ENCODE data around the gene OR13G1. TPM values are rescaled to one million over a fixed set of nuclear protein-coding genes. Genes with fewer than 3 reads are reported as not detected.

Gene OR13G1
- total RNA-seq, 5 donors from 2014 or later (not counting 1 experiment from before 2014, with no cell fraction given), result not detected

- Mint-ChIP-seq H3K9me3 (peaks cover 0 to 7% (median 4%) of the 10 kb centered on the region in 3 donors), H3K27ac (no peak overlapping the region), H3K36me3 (no peaks in the 10 kb centered on the region), H3K4me1 (peaks cover 0 to 11% (median 0%) of the 10 kb centered on the region in 3 donors), H3K27me3 (peaks cover 30 to 64% of the 10 kb centered on the region in 2 donors), H3K4me3 (peak overlapping the region in 1 of 3 donors; percentile 70)
- H3K9me3 ChIP-seq, result no peaks in the 10 kb centered on the region
- ChIA-PET POLR2A (no interaction called here), CTCF (interaction anchor here in 1 of 2 donors (0.6 kb wide), 1 partner anchor 1110 kb away, joined by 3 read pairs; no protein-coding TSS in a partner anchor)
- H3K27ac ChIP-seq (ENCODE audit: low read length), result no peak overlapping the region
- H3K36me3 ChIP-seq (ENCODE audit: control insufficient read depth in 2 of 2, extremely low read depth in 1 of 2, insufficient read depth in 1 of 2, low read length in 1 of 2), result no peaks in the 10 kb centered on the region
- DNase-seq, result peak in 23 of 35 experiments; percentile 2 to 47 (median 15)
- peaks cover 0 to 25% of the 10 kb centered on the region in 2 experiments for H3K27me3 ChIP-seq (replicated peaks in 1 of 2; ENCODE audit: control insufficient read depth in 2 of 2, extremely low read depth in 1 of 2, insufficient read depth in 2 of 2, low read length in 1 of 2)
- WGBS (ENCODE audit: insufficient coverage), result 17% methylated on average over 49 of the region's 55 CpGs
- ATAC-seq (replicated peaks in 1 of 4), result peak; percentile 48 to 98 (median 63)
- no peaks in the 10 kb centered on the region for H3K4me1 ChIP-seq (ENCODE audit: control insufficient read depth in 1 of 2, extremely low read depth in 1 of 2, insufficient read depth in 2 of 2, low read length in 2 of 2)
- H3K4me3 ChIP-seq (ENCODE audit: control insufficient read depth in 1 of 2, extremely low read depth in 1 of 2, low read length in 1 of 2), result peak overlapping the region in 1 of 2 donors; percentile 10
Measured at GRCh38 chr1:247639381-247639981, 40.1 kb downstream of the OR13G1 start.

- H3K4me3 ChIP-seq (ENCODE audit: control insufficient read depth in 1 of 2, extremely low read depth in 1 of 2, low read length in 1 of 2), result no peak overlapping the region
- DNase-seq, result no peak
- H3K4me1 ChIP-seq (ENCODE audit: control insufficient read depth in 1 of 2, extremely low read depth in 1 of 2, insufficient read depth in 2 of 2, low read length in 2 of 2), result no peaks in the 10 kb centered on the region
- ATAC-seq (replicated peaks in 1 of 4), result no peak
- H3K27ac ChIP-seq (ENCODE audit: low read length), result no peak overlapping the region
- Mint-ChIP-seq H3K9me3 (peaks cover 0 to 7% (median 4%) of the 10 kb centered on the region in 3 donors), H3K4me1 (peaks cover 0 to 11% (median 0%) of the 10 kb centered on the region in 3 donors), H3K27ac (no peak overlapping the region), H3K4me3 (peak overlapping the region in 2 of 3 donors; percentile 48 to 70), H3K27me3 (peaks cover 30 to 68% of the 10 kb centered on the region in 2 donors), H3K36me3 (no peaks in the 10 kb centered on the region)
- no peaks in the 10 kb centered on the region for H3K36me3 ChIP-seq (ENCODE audit: control insufficient read depth in 2 of 2, extremely low read depth in 1 of 2, insufficient read depth in 1 of 2, low read length in 1 of 2)
- peaks cover 0 to 25% of the 10 kb centered on the region in 2 experiments for H3K27me3 ChIP-seq (replicated peaks in 1 of 2; ENCODE audit: control insufficient read depth in 2 of 2, extremely low read depth in 1 of 2, insufficient read depth in 2 of 2, low read length in 1 of 2)
- WGBS (ENCODE audit: insufficient coverage), result 93% methylated on average over 2 of the region's 6 CpGs
- POLR2A ChIA-PET, result no interaction called here
- no peaks in the 10 kb centered on the region for H3K9me3 ChIP-seq
- CTCF ChIA-PET, result interaction anchor here (0.5 to 0.6 kb wide), 2 partner anchors 917 to 1109 kb away, joined by 3 read pairs; no protein-coding TSS in a partner anchor
Measured at GRCh38 chr1:247638781-247639180, 40.8 kb downstream of the OR13G1 start.

GRCh38 chr1:247638011-247638410, 41.5 kb downstream of the OR13G1 start:
- H3K9me3 Mint-ChIP-seq, result peaks cover 0 to 7% (median 3%) of the 10 kb centered on the region in 3 donors
- peaks cover 0 to 11% (median 0%) of the 10 kb centered on the region in 3 donors for H3K4me1 Mint-ChIP-seq
- H3K27me3 Mint-ChIP-seq, result peaks cover 30 to 69% of the 10 kb centered on the region in 2 donors
- Histone ChIP-seq H3K27ac (ENCODE audit: low read length) (no peak overlapping the region), H3K27me3 (replicated peaks in 1 of 2; ENCODE audit: control insufficient read depth in 2 of 2, extremely low read depth in 1 of 2, insufficient read depth in 2 of 2, low read length in 1 of 2) (peaks cover 0 to 25% of the 10 kb centered on the region in 2 experiments), H3K9me3 (no peaks in the 10 kb centered on the region), H3K4me3 (ENCODE audit: control insufficient read depth in 1 of 2, extremely low read depth in 1 of 2, low read length in 1 of 2) (no peak overlapping the region), H3K4me1 (ENCODE audit: control insufficient read depth in 1 of 2, extremely low read depth in 1 of 2, insufficient read depth in 2 of 2, low read length in 2 of 2) (no peaks in the 10 kb centered on the region), H3K36me3 (ENCODE audit: control insufficient read depth in 2 of 2, extremely low read depth in 1 of 2, insufficient read depth in 1 of 2, low read length in 1 of 2) (no peaks in the 10 kb centered on the region)
- ATAC-seq (replicated peaks in 1 of 4), result no peak
- H3K27ac Mint-ChIP-seq, result no peak overlapping the region
- H3K4me3 Mint-ChIP-seq, result no peak overlapping the region
- DNase-seq, result no peak
- H3K36me3 Mint-ChIP-seq, result no peaks in the 10 kb centered on the region
- 86% methylated on average over 2 of the region's 4 CpGs for WGBS (ENCODE audit: insufficient coverage)
- CTCF ChIA-PET, result interaction anchor here in 1 of 2 donors (0.5 kb wide), 1 partner anchor 864 kb away, joined by 3 read pairs; no protein-coding TSS in a partner anchor
- POLR2A ChIA-PET, result no interaction called here

GRCh38 chr1:247627951-247628350, 51.6 kb downstream of the OR13G1 start:
- H3K4me1 Mint-ChIP-seq, result no peaks in the 10 kb centered on the region
- ChIA-PET CTCF (no interaction called here), POLR2A (no interaction called here)
- DNase-seq (no peak), ATAC-seq (replicated peaks in 1 of 4) (no peak)
- Histone ChIP-seq H3K9me3 (no peaks in the 10 kb centered on the region), H3K4me3 (ENCODE audit: control insufficient read depth in 1 of 2, extremely low read depth in 1 of 2, low read length in 1 of 2) (no peak overlapping the region), H3K27me3 (replicated peaks in 1 of 2; ENCODE audit: control insufficient read depth in 2 of 2, extremely low read depth in 1 of 2, insufficient read depth in 2 of 2, low read length in 1 of 2) (no peaks in the 10 kb centered on the region), H3K27ac (ENCODE audit: low read length) (no peak overlapping the region), H3K36me3 (ENCODE audit: control insufficient read depth in 2 of 2, extremely low read depth in 1 of 2, insufficient read depth in 1 of 2, low read length in 1 of 2) (no peaks in the 10 kb centered on the region), H3K4me1 (ENCODE audit: control insufficient read depth in 1 of 2, extremely low read depth in 1 of 2, insufficient read depth in 2 of 2, low read length in 2 of 2) (no peaks in the 10 kb centered on the region)
- H3K9me3 Mint-ChIP-seq, result peaks cover 4 to 8% (median 6%) of the 10 kb centered on the region in 3 donors
- peaks cover 0 to 7% of the 10 kb centered on the region in 2 donors for H3K27me3 Mint-ChIP-seq
- 36% methylated on average over 2 of the region's 3 CpGs for WGBS (ENCODE audit: insufficient coverage)
- H3K36me3 Mint-ChIP-seq, result no peaks in the 10 kb centered on the region
- H3K27ac Mint-ChIP-seq, result no peak overlapping the region
- H3K4me3 Mint-ChIP-seq, result no peak overlapping the region

Other genes with a start within 250 kb of the OR13G1 start
- not detected for gene OR2B11, start 221.6 kb downstream of the OR13G1 start, total RNA-seq
- not detected for gene OR2C3, start 143.3 kb downstream of the OR13G1 start, total RNA-seq
- under 1 TPM in 4 of 5 donors, not detected in 1; 0.26 to 0.85 (median 0.36) TPM for gene GCSAML, start 130.6 kb downstream of the OR13G1 start, total RNA-seq
- not detected for gene OR2G2, start 91.4 kb downstream of the OR13G1 start, total RNA-seq
- gene OR2G3, start 74.2 kb downstream of the OR13G1 start, total RNA-seq, result not detected
- gene OR6F1, start 36.9 kb upstream of the OR13G1 start, total RNA-seq, result not detected
- not detected for gene OR14K1, start 58.9 kb upstream of the OR13G1 start, total RNA-seq
- not detected for gene OR14A2, start 68.4 kb upstream of the OR13G1 start, total RNA-seq
- not detected for gene OR1C1, start 80.8 kb upstream of the OR13G1 start, total RNA-seq
- not detected for gene OR14A16, start 144.4 kb upstream of the OR13G1 start, total RNA-seq
- not detected for gene OR11L1, start 162.2 kb upstream of the OR13G1 start, total RNA-seq
- under 1 TPM; 0.21 to 0.65 (median 0.46) TPM for gene TRIM58, start 177.4 kb upstream of the OR13G1 start, total RNA-seq
- not detected for gene OR2W3, start 215.8 kb upstream of the OR13G1 start, total RNA-seq
- gene OR2T8, start 240.5 kb upstream of the OR13G1 start, total RNA-seq, result not detected
- not detected for gene OR2AJ1, start 245.2 kb upstream of the OR13G1 start, total RNA-seq

All from T-cell (primary cell).